GM21786 (cell line): ENCODE data around the gene NOX1.
A peak's percentile ranks its signal among the peaks of the same experiment; 100 is the strongest.

Experiments
- ATAC-seq: cut with Tn5 transposase; IDR thresholded peaks from one replicate; pipeline ENCODE4 v1.9.1; 2021; ENCODE audit not compliant: unreplicated experiment

Gene NOX1

DNA sequence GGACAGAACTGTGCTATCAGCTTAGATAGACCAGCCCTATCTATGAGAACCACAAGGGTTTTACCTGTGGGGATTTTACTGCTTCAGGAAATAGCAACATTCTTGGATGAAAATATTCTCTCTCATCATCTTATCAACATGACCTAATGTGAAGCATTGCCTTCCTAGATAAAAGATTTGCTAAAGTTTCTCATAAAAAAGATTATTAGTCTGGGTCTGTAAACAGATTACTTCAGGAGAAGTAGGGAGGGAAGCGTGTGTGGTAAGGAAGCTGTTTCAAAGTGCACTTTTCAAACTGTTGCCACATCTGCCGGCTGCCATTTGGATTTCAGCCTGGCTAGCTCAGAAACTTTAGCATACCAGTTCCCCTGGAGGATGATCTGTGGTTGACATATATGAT lies at the start of gene NOX1:
TSS of gene NOX1 (minus strand) at position 35 of the 400 bp plus-strand sequence. CDS start 220 bp downstream, outside the sequence.
- ATAC-seq = no peak

DNA sequence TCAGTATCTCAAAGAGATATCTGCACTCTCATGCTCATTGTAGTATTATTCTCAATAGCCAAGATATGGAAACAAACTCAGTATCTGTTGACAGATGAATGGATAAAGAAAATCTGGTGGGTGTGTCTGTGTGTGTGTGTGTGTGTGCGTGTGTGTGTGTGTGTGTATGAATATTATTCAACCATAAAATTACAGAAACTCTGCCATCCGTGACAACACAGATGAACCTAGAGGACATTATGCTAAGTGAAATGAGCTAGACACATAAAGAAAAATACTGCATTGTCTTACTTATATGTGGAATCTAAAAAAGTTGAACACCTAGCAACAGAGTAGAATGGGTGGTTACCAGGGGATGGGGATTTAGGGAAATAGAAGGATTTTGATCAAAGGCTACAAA lies 41.4 kb upstream of the NOX1 start:
- ATAC-seq = no peak

- ATAC-seq = no peak
These were observed 39.0 kb upstream of the NOX1 start for GRCh38 chrX:100913111-100913510.

DNA sequence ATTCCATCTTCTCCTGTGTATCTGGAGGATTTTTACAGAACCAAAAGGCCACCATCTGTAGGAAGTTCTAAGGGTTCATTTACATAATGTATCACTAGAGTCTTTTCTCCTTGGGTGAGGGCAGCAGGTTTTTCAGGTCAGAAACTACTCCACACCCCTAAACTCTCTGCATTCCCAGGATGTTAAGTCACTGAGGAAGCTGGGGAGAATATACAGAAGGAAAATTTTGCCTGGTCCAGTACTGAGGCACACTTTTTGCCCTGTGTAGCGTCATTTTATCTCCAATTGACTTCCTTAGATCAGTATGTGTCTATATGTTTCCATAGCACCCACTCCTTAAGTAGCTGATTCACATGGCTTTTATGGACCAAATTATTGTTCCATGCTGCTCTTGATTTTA lies 37.6 kb upstream of the NOX1 start:
- ATAC-seq = no peak

- ATAC-seq = no peak
These were observed 31.5 kb upstream of the NOX1 start for GRCh38 chrX:100905620-100906019.

DNA sequence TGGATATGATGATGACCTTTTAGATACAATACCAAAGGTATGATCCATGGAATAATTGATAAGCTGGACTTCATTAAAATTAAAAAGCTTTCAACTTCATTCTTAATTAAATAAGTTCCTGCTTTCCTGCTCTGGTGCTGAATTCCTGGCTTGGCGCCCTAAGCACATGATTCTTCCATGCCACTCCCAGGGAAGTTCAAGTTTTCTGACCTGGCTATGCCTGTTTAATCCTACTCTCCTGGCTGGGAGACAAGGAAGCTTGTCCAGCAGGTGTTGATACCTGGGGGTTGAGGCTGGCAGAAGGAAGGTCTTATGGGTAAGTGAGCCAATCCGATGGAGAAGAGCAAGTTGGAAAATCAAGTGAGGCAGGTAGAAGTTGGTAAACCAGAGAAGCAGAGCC lies 30.3 kb upstream of the NOX1 start:
- no peak for ATAC-seq

DNA sequence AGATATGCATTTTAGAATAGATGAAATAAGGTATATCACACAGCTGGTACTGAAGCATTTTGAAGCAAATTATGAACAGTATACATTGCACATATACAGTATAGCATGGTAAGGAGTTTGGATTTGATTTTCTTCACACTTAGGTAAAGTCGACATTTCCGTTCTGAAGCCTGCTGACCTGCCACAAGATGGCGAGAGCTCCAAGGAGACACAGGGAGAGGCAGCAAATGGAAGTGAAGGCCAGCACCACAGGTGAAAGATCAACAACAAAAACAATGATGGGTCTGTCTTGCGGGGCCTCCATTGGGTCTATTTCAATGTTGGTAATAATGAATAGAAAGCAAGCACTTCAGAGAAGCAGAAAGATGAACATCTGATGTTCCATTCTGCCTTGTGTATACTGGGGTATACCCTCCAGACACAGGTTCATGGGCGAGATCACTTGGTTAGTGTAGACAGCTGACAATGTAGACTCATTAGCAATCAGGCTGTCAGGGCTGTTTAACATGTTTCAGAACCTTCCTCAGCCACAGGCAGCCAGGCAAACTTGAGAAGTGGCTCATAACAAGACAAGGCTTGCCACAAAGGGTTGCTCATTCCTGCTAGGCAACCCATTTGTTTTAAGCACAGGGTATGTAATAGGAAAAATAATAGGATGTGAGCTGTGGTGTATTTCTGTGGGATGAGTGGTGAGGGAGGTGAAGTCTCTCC lies 21.4 kb upstream of the NOX1 start:
- ATAC-seq = peak; percentile 55

DNA sequence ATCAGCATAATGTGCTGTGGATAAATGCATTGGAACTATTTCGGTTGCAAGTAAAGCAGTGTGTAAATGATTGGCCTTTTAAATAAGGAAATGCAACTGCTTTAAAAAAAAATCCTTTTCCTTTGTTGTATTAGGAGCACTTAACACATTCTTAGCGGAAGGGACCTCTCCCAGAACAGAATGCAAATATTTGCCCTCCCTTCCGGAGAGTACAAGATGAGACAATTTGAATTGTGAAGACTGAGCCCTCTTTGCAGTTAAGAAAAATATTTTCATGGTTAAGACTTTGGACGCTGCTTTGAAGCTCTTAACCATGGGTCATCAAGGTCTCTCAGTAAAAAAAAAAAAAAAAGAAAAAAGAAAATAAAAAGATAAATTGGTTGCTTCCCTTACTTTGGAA lies 9.5 kb upstream of the NOX1 start:
- ATAC-seq = no peak

- ATAC-seq = no peak
These were observed 6.2 kb upstream of the NOX1 start for GRCh38 chrX:100880368-100880767.

DNA sequence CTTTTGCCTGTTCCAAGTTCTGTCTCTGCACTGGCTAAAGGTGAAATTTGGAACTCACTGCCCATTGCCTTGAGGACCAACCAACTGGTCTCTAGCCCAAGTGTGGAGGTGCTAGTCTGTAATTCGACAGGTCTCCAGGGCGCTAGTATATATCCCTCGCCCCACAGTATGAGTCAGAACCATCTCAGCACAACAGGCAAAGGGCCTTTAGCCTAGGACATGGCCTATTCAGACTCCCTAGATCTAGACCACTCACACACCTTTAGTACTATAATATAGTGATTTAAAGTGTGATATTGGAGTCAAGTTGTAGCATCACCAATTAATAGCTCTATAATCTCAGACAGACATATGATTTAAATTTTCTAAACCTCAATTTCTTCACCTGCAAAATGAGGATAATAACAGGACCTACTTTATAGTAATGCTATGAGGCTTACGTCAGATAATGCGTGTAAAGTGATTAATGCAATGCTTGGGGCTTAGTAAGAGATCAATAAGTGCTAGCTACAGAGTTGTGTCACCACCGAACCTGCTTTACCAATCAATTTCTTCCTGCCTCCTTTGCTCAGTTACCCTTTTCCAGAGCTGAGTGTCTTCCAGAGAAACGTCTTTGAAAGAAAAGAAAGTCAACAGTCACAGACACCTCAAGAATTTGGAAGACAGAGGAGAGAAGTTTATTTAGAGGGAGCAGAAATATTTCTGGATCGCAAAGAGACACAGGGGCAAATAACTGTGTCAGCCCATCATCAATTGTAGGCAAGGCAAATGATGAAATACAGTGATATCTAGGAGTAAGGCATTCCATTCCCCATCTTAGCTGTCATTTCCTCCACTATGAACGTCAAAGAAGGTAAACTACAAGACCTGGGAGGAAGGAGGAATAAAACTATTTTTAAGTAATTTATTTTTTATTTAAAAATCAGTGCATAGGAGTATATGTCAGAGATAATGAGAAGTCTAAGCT lies 2.3 kb downstream of the NOX1 start:
- no peak for ATAC-seq

GRCh38 chrX:100870527-100870926 lies 3.6 kb downstream of the NOX1 start:
- no peak for ATAC-seq

GRCh38 chrX:100868273-100868672 lies 5.9 kb downstream of the NOX1 start:
- ATAC-seq = no peak

DNA sequence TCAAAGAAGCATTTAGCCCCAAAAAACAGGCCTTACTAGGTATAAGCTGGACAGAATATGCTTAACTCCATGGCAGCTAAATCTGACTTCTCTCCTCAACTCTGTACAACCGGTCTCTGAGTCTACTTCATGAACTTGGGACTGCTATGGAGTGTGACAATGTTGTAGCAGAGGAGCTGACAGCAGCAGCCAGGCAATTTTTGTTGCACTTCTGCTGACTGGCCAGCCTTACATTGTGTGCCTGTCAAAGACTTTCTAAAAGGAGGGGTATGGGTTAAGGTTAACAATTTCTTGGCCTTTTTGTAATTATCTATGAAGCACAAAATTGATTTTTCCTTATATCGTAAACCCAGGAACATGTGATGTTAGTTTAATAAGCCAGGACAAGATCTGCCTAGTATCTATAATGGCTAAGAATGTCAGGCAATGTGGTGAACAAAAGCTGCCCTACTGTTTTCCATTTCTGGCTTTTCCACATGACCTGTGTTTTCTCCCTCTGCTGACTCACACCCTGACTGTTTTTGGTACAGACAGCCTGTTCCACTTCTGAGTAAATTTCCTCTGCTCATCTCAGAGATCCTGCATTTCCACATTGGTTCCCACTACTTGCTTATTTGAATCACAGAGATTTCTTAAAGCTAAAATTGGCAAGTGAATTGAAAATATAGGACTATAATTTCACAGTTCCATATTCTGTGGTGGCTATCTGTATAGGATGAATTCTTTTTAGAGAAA lies 9.3 kb downstream of the NOX1 start:
- no peak for ATAC-seq

GRCh38 chrX:100863326-100863864 lies 10.8 kb downstream of the NOX1 start:
- ATAC-seq = no peak

DNA sequence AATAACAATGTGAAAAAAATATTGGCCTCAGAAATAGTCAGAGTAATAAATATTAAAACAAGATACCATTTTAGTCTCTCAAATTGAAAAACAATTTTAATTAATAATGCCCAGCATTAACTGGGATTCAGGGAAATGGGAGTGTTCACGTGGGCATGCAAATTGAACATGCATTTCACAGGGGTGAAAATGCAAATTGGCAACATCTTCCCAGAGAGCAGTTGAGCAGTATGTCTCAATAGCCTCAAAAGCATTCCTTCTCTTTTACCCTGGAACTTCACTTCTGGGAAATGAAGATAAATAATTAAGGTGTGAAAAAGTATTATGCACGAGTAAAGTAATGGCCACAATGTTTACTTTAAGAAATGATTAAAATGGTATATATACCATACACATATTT lies 21.3 kb downstream of the NOX1 start:
- no peak for ATAC-seq

DNA sequence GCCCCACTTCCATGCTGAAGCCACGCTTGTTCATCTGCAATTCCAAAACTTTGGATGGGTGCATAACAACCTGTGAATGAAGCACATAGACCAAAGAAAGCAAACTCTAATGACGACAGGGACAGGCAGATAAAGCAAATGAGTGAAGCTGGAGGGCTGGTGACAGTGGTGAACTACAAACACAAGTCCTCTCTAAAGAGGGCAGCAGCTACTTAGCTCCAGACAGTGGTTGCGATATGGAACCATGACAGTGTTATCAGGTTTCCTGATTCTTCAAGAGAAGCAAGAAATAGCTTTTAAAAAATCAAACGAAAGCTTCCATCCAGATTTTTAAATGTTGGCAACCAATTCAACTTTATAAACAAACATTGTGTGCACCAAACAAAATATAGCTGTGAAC lies 23.8 kb downstream of the NOX1 start:
- ATAC-seq = no peak

DNA sequence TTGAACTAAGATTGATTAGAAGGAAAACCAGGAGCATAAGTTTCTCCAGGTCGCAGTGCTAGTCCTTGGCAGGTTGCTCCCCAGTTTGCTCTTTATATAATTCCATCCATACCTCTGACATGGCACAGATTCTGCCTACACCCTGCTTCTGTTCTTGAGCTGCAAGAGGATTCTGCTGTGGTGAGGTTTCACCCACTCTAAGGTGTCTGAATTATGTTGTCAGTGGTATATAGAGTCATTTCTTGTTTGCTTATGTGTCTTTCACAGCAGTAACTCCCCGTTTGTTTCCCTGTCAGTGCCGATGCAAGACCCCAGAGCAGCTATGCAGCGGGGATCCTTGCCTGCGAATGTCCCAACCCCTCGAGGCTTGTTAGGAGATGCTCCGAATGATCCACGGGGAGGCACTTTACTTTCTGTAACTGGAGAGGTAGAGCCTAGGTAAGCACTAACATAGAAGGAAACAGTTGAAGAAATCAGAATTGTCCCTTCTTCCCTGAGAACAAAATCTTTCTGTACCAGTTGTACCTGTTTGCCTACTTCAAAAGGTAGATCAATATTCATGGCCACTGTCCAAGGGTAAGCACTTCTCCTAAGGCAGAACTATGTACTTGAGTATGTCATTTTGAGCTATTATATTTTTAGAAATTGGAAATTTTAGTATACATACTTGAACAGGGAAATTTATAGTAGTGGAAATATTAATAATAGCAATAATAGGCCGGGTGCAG lies 42.8 kb downstream of the NOX1 start:
- ATAC-seq = no peak

DNA sequence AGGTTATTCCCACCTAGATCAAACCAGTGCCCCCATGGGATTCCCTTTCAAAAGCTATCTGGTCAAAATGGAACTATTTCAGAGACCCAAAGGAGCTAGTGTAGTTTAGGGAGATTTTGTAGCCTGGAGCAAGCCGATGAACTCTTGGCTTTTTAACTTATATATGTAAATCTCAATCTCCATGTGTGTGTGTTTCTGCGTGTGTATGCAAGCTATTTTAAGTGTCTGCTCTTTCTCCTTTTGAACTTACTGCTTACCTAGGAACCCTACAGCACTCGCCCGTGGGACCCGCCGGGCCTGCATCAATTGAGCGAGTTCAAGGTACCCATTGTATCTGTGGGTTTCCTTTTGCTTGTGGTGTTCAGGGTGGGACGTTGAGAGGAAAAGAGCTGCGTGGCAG lies 43.6 kb downstream of the NOX1 start:
- peak; percentile 34 for ATAC-seq

DNA sequence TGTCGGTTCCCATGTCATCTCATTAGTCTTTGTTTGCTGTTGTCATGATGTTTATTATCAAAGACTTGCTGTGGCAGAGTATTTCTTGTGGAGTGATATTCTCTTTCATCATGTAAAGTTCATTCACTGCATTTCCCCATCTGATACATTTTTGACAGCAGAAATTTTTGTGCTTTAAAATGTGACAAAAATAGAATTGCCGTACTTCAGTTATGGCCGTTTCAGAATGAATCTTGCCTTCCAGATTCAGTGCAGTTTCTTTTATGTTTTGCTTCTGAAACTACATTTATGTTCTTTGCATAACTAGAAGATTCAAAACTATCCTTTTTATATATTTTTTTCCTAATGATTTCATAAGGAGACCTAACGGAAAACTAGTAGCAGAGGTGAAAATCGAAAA lies 44.0 kb downstream of the NOX1 start:
- ATAC-seq = peak; percentile 27

- ATAC-seq = peak; percentile 81
These were observed 44.4 kb downstream of the NOX1 start for GRCh38 chrX:100829730-100830129.
